Renal pelvis (tissue), 12 donors: ENCODE measurements around the gene SEC24D. TPM values are rescaled to one million over a fixed set of nuclear protein-coding genes. Genes with fewer than 3 reads are reported as not detected.
"Not testable (repeated sequence)": the region's sequence is repeated elsewhere in the genome, so short reads cannot be mapped to it uniquely, and the experiment has no call there.

Experiments
- DNase-seq: peaks from one replicate; pipeline ENCODE4 v3.0.0-alpha.2; 2013
- long read RNA-seq, 16 experiments: transcript quantifications; one replicate each; lab custom pipeline, GENCODE V29; 2026
- polyA plus RNA-seq, 3 donors: library from polyadenylated mRNA; unstranded; fragments of 120-200 nt; gene quantifications; one replicate each; pipeline ENCODE4 v1.2.1, GENCODE V29; 2013; ENCODE audit not compliant: insufficient read length in 3 of 3

The SEC24D gene
- polyA plus RNA-seq = 10 to 100 TPM; 35.4 to 37.6 (median 36.4) TPM
- long read RNA-seq, donor 1, full-length matches to known transcripts = 2 of 2 reads
- long read RNA-seq, donor 1, partial matches to known transcripts = 0 of 2 reads
- long read RNA-seq, donor 1, other reads (novel, unspliced or antisense) = 0 of 2 reads
- long read RNA-seq, donor 2, full-length matches to known transcripts = 2 of 2 reads
- long read RNA-seq, donor 2, partial matches to known transcripts = 0 of 2 reads
- long read RNA-seq, donor 2, other reads (novel, unspliced or antisense) = 0 of 2 reads
- long read RNA-seq, donor 3, full-length matches to known transcripts = 4 of 4 reads
- long read RNA-seq, donor 3, partial matches to known transcripts = 0 of 4 reads
- long read RNA-seq, donor 3, other reads (novel, unspliced or antisense) = 0 of 4 reads
- long read RNA-seq, donor 4, full-length matches to known transcripts = 1 of 1 reads
- long read RNA-seq, donor 4, partial matches to known transcripts = 0 of 1 reads
- long read RNA-seq, donor 4, other reads (novel, unspliced or antisense) = 0 of 1 reads
- long read RNA-seq, donor 5, full-length matches to known transcripts = 1 of 1 reads
- long read RNA-seq, donor 5, partial matches to known transcripts = 0 of 1 reads
- long read RNA-seq, donor 5, other reads (novel, unspliced or antisense) = 0 of 1 reads
- long read RNA-seq, donor 6, partial matches to known transcripts = 0 of 1 reads
- long read RNA-seq, donor 6, other reads (novel, unspliced or antisense) = 0 of 1 reads
- long read RNA-seq, donor 7, full-length matches to known transcripts = 4 of 4 reads
- long read RNA-seq, donor 7, partial matches to known transcripts = 0 of 4 reads
- long read RNA-seq, donor 7, other reads (novel, unspliced or antisense) = 0 of 4 reads
- long read RNA-seq, donor 8, full-length matches to known transcripts = 1 of 1 reads
- long read RNA-seq, donor 8, partial matches to known transcripts = 0 of 1 reads
- long read RNA-seq, donor 8, other reads (novel, unspliced or antisense) = 0 of 1 reads
- long read RNA-seq, donor 9, full-length matches to known transcripts = 4 of 4 reads
- long read RNA-seq, donor 9, partial matches to known transcripts = 0 of 4 reads
- long read RNA-seq, donor 9, other reads (novel, unspliced or antisense) = 0 of 4 reads
- long read RNA-seq, donor 10, full-length matches to known transcripts = 2 of 2 reads
- long read RNA-seq, donor 10, partial matches to known transcripts = 0 of 2 reads
- long read RNA-seq, donor 10, other reads (novel, unspliced or antisense) = 0 of 2 reads
- long read RNA-seq, donor 11, full-length matches to known transcripts = 2 of 2 reads
- long read RNA-seq, donor 11, partial matches to known transcripts = 0 of 2 reads
- long read RNA-seq, donor 11, other reads (novel, unspliced or antisense) = 0 of 2 reads
- long read RNA-seq, donor 12, full-length matches to known transcripts = 3 of 8 reads
- long read RNA-seq, donor 12, partial matches to known transcripts = 5 of 8 reads
- long read RNA-seq, donor 12, other reads (novel, unspliced or antisense) = 0 of 8 reads
- long read RNA-seq, donor 13 = 0 reads
- long read RNA-seq, donor 14, full-length matches to known transcripts = 3 of 9 reads
- long read RNA-seq, donor 14, partial matches to known transcripts = 6 of 9 reads
- long read RNA-seq, donor 14, other reads (novel, unspliced or antisense) = 0 of 9 reads
- long read RNA-seq, donor 15, full-length matches to known transcripts = 8 of 8 reads
- long read RNA-seq, donor 15, partial matches to known transcripts = 0 of 8 reads
- long read RNA-seq, donor 15, other reads (novel, unspliced or antisense) = 0 of 8 reads
- long read RNA-seq, donor 16, full-length matches to known transcripts = 3 of 3 reads
- long read RNA-seq, donor 16, partial matches to known transcripts = 0 of 3 reads
- long read RNA-seq, donor 16, other reads (novel, unspliced or antisense) = 0 of 3 reads

GRCh38 chr4:118835571-118836300 lies at the start of gene SEC24D:
TSS of gene SEC24D (minus strand) at chr4:118836126. CDS start at chr4:118833696, 2,430 bp downstream.
- DNase-seq = peak; percentile 85

GRCh38 chr4:118884716-118885115 lies 48.8 kb upstream of the SEC24D start:
- no peak for DNase-seq

GRCh38 chr4:118883861-118884260 lies 47.9 kb upstream of the SEC24D start:
- DNase-seq = no peak

- DNase-seq = no peak
Observed at GRCh38 chr4:118881512-118882146, 45.7 kb upstream of the SEC24D start.

GRCh38 chr4:118879409-118879808 lies 43.5 kb upstream of the SEC24D start:
- DNase-seq = no peak

- not testable (repeated sequence) for DNase-seq
Observed at GRCh38 chr4:118878507-118878906, 42.6 kb upstream of the SEC24D start.

GRCh38 chr4:118877797-118878196 lies 41.9 kb upstream of the SEC24D start:
- DNase-seq = no peak

GRCh38 chr4:118872181-118872580 lies 36.3 kb upstream of the SEC24D start:
- no peak for DNase-seq

- DNase-seq = peak; percentile 24
Observed at GRCh38 chr4:118869808-118870342, 33.9 kb upstream of the SEC24D start.

GRCh38 chr4:118867311-118868067 lies 31.6 kb upstream of the SEC24D start:
- no peak for DNase-seq

- DNase-seq = no peak
Observed at GRCh38 chr4:118866442-118866841, 30.5 kb upstream of the SEC24D start.

GRCh38 chr4:118865091-118865708 lies 29.3 kb upstream of the SEC24D start:
- peak; percentile 16 for DNase-seq

GRCh38 chr4:118858779-118859178 lies 22.9 kb upstream of the SEC24D start:
- DNase-seq = no peak

- DNase-seq = no peak
Observed at GRCh38 chr4:118857760-118858159, 21.8 kb upstream of the SEC24D start.

- DNase-seq = no peak
Observed at GRCh38 chr4:118850488-118851173, 14.7 kb upstream of the SEC24D start.

- DNase-seq = no peak
Observed at GRCh38 chr4:118849867-118850487, 14.1 kb upstream of the SEC24D start.
